Measurements from ENCODE around the gene PCIF1. TPM values are rescaled to one million over a fixed set of nuclear protein-coding genes. Genes with fewer than 3 reads are reported as not detected.
"Not testable (repeated sequence)": the region's sequence is repeated elsewhere in the genome, so short reads cannot be mapped to it uniquely, and the experiment has no call there.

The PCIF1 gene
- total RNA-seq, 2 experiments from 2014 or later = 41.6 to 52.3 TPM

- CTCF ChIA-PET = interaction anchor here (0.8 to 11.0 kb wide), 3 partner anchors 9 to 25 kb away, joined by 3 to 289 read pairs (median 6); partner anchors contain the start of gene MMP9
- peaks cover 40% of the 10 kb centered on the region for H3K4me1 Mint-ChIP-seq
Measured at GRCh38 chr20:45995495-45996097, 61.1 kb downstream of the PCIF1 start.

GRCh38 chr20:45997187-45997586 is 62.7 kb downstream of the PCIF1 start:
- peaks cover 44% of the 10 kb centered on the region for H3K4me1 Mint-ChIP-seq
- H3K4me3 Mint-ChIP-seq = no peak overlapping the region
- no peak for DNase-seq
- peaks cover 22% of the 10 kb centered on the region for H3K27me3 Mint-ChIP-seq
- CTCF ChIA-PET = interaction anchor here (1.0 to 6.1 kb wide), 3 partner anchors 10 to 15 kb away, joined by 3 to 69 read pairs (median 3); no protein-coding TSS in a partner anchor
- H3K9me3 Mint-ChIP-seq (ENCODE audit: low read depth) = no peaks in the 10 kb centered on the region
- H3K36me3 Mint-ChIP-seq = no peaks in the 10 kb centered on the region
- no peak overlapping the region for H3K27ac Mint-ChIP-seq
- ATAC-seq = no peak

More at GRCh38 chr20:45995495-45996097, 61.1 kb downstream of the PCIF1 start:
- not testable (repeated sequence) for H3K4me3 Mint-ChIP-seq; ATAC-seq; H3K36me3 Mint-ChIP-seq; H3K9me3 Mint-ChIP-seq (ENCODE audit: low read depth); H3K27ac Mint-ChIP-seq; DNase-seq
- peaks cover 27% of the 10 kb centered on the region for H3K27me3 Mint-ChIP-seq

Other genes starting within 250 kb of the PCIF1 start
- not detected for gene WFDC13, start 232.6 kb upstream of the PCIF1 start, total RNA-seq
- gene WFDC10B, start 229.7 kb upstream of the PCIF1 start, total RNA-seq = not detected
- not detected for gene SPINT4, start 212.3 kb upstream of the PCIF1 start, total RNA-seq
- not detected for gene WFDC3, start 142.8 kb upstream of the PCIF1 start, total RNA-seq
- 10 to 100 TPM; 30.5 to 32.7 TPM for gene DNTTIP1, start 142.7 kb upstream of the PCIF1 start, total RNA-seq
- gene UBE2C, start 122.0 kb upstream of the PCIF1 start, total RNA-seq = 100 to 1,000 TPM; 206 to 219 TPM
- not detected for gene TNNC2, start 107.4 kb upstream of the PCIF1 start, total RNA-seq
- gene SNX21, start 100.9 kb upstream of the PCIF1 start, total RNA-seq = 1 to 10 TPM in 1 of 2 experiments, under 1 TPM in 1; 0.96 to 1.1 TPM
- 10 to 100 TPM; 36.1 TPM for gene ACOT8, start 77.3 kb upstream of the PCIF1 start, total RNA-seq
- gene ZSWIM3, start 77.1 kb upstream of the PCIF1 start, total RNA-seq = 1 to 10 TPM; 4.5 to 6.5 TPM
- gene ZSWIM1, start 53.5 kb upstream of the PCIF1 start, total RNA-seq = 1 to 10 TPM; 2.2 to 4.4 TPM
- 1 to 10 TPM in 1 of 2 experiments, under 1 TPM in 1; 0.55 to 1.2 TPM for gene SPATA25, start 47.1 kb upstream of the PCIF1 start, total RNA-seq
- gene NEURL2, start 43.5 kb upstream of the PCIF1 start, total RNA-seq = 1 to 10 TPM in 1 of 2 experiments, under 1 TPM in 1; 0.91 to 1.9 TPM
- gene CTSA, start 43.3 kb upstream of the PCIF1 start, total RNA-seq = 10 to 100 TPM; 55.5 to 69.6 TPM
- gene PLTP, start 22.5 kb upstream of the PCIF1 start, total RNA-seq = 1 to 10 TPM; 3.2 to 3.3 TPM
- gene ZNF335, start 37.5 kb downstream of the PCIF1 start, total RNA-seq = 10 to 100 TPM; 39.4 to 40.6 TPM
- under 1 TPM in 1 of 2 experiments, not detected in 1; 0.30 TPM for gene MMP9, start 74.2 kb downstream of the PCIF1 start, total RNA-seq
- 1 to 10 TPM; 1.7 to 2.0 TPM for gene SLC12A5, start 94.5 kb downstream of the PCIF1 start, total RNA-seq
- 10 to 100 TPM; 24.5 to 36.9 TPM for gene NCOA5, start 155.3 kb downstream of the PCIF1 start, total RNA-seq
- gene CD40, start 183.6 kb downstream of the PCIF1 start, total RNA-seq = 1 to 10 TPM; 1.3 to 2.2 TPM